Endodermal cell (in vitro differentiated cells): ENCODE data around the gene TMEM106C. TPM values are rescaled to one million over a fixed set of nuclear protein-coding genes. Genes with fewer than 3 reads are reported as not detected.

Source experiments
- DNase-seq: peaks from one replicate; pipeline ENCODE4 v3.0.0-alpha.2; 2017
- H3K27ac ChIP-seq: 2 replicates; pipeline ENCODE4 v1.5.1; 2013; ENCODE audit warnings: mild to moderate bottlenecking, low read depth, low read length, moderate library complexity
- H3K27me3 ChIP-seq: 2 replicates; pipeline ENCODE4 v1.6.1; 2013; ENCODE audit warnings: mild to moderate bottlenecking, low read length, moderate library complexity; ENCODE audit not compliant: insufficient read depth, control insufficient read depth, poor library complexity, severe bottlenecking
- H3K36me3 ChIP-seq: 2 replicates; pipeline ENCODE4 v1.7.0; 2013; ENCODE audit warnings: mild to moderate bottlenecking, low read length, moderate library complexity; ENCODE audit not compliant: control insufficient read depth, insufficient read depth
- H3K4me1 ChIP-seq: one replicate; pipeline ENCODE4 v1.7.0; 2013; ENCODE audit warnings: low read length; ENCODE audit not compliant: control insufficient read depth, insufficient read depth
- H3K4me3 ChIP-seq: 2 replicates; pipeline ENCODE4 v1.5.1; 2013; ENCODE audit warnings: mild to moderate bottlenecking, low read length, moderate library complexity
- H3K9ac ChIP-seq: 2 replicates; pipeline ENCODE4 v1.6.1; 2013; ENCODE audit warnings: mild to moderate bottlenecking, low read length, moderate library complexity; ENCODE audit not compliant: poor library complexity, severe bottlenecking; ENCODE audit errors: extremely low read depth
- H3K9me3 ChIP-seq: 2 replicates; pipeline ENCODE4 v1.6.1; 2013; ENCODE audit warnings: mild to moderate bottlenecking, low read length, moderate library complexity; ENCODE audit not compliant: control insufficient read depth
- H3K27ac Mint-ChIP-seq: 2 replicates; pipeline ENCODE4 v1.8.0; 2020; ENCODE audit warnings: mixed read lengths
- H3K27me3 Mint-ChIP-seq: 2 replicates; pipeline ENCODE4 v1.8.0; 2021; ENCODE audit warnings: mild to moderate bottlenecking, mixed read lengths; ENCODE audit not compliant: insufficient read depth
- H3K36me3 Mint-ChIP-seq: 2 replicates; pipeline ENCODE4 v1.8.0; 2020; ENCODE audit warnings: low read depth, mixed read lengths
- H3K4me1 Mint-ChIP-seq: 2 replicates; pipeline ENCODE4 v1.8.0; 2020; ENCODE audit warnings: mixed read lengths
- H3K4me3 Mint-ChIP-seq: 2 replicates; pipeline ENCODE4 v1.8.0; 2020; ENCODE audit warnings: mild to moderate bottlenecking, moderate library complexity, mixed read lengths
- H3K9me3 Mint-ChIP-seq: 2 replicates; pipeline ENCODE4 v1.8.0; 2020; ENCODE audit warnings: mild to moderate bottlenecking, mixed read lengths
- WGBS, 2 experiments: methylation state at CpG; one replicate each; pipeline versions ENCODE4 v1.1.5 to v1.1.7; 2013; ENCODE audit warnings: missing lambda C conversion rate in 2 of 2, mixed read lengths in 1 of 2; ENCODE audit not compliant: insufficient coverage in 1 of 2, insufficient read length in 1 of 2; 5-methylcytosine and 5-hydroxymethylcytosine counted together
- total RNA-seq, 2 donors: library from RNA; stranded (reverse); fragmentation: NEBNext Ultra II Directional in 1 of 2; extraction: Animal tissue kit (Norgen Biotek cat#: 25700) in 1 of 2; gene quantifications; 2 replicates in 1 of 2; 3 replicates in 1 of 2; pipeline ENCODE4 v1.2.1, GENCODE V29; 2021
- TF ChIP-seq, protein P1 (sequence below): fragments of 200-600 bp; sonication (generic); conservative IDR thresholded peaks from 2 replicates; pipeline ENCODE4 v1.5.0; 2021; ENCODE audit warnings: antibody characterized with exemption, mild to moderate bottlenecking

Gene TMEM106C
- total RNA-seq, 2 donors from 2014 or later = 17.3 to 61.6 TPM

- peaks cover 47% of the 10 kb centered on the region for H3K27me3 Mint-ChIP-seq
- DNase-seq = peak; percentile 50
- H3K4me3 Mint-ChIP-seq = no peak overlapping the region
- Histone ChIP-seq H3K27ac (no peak overlapping the region), H3K9ac (no peak overlapping the region), H3K9me3 (no peaks in the 10 kb centered on the region), H3K27me3 (peaks cover 56% of the 10 kb centered on the region), H3K36me3 (no peaks in the 10 kb centered on the region), H3K4me1 (no peaks in the 10 kb centered on the region), H3K4me3 (no peak overlapping the region)
- 81 to 82% methylated on average over 9 of the region's 9 CpGs for WGBS, 2 experiments
- TF ChIP-seq, protein P1, sequence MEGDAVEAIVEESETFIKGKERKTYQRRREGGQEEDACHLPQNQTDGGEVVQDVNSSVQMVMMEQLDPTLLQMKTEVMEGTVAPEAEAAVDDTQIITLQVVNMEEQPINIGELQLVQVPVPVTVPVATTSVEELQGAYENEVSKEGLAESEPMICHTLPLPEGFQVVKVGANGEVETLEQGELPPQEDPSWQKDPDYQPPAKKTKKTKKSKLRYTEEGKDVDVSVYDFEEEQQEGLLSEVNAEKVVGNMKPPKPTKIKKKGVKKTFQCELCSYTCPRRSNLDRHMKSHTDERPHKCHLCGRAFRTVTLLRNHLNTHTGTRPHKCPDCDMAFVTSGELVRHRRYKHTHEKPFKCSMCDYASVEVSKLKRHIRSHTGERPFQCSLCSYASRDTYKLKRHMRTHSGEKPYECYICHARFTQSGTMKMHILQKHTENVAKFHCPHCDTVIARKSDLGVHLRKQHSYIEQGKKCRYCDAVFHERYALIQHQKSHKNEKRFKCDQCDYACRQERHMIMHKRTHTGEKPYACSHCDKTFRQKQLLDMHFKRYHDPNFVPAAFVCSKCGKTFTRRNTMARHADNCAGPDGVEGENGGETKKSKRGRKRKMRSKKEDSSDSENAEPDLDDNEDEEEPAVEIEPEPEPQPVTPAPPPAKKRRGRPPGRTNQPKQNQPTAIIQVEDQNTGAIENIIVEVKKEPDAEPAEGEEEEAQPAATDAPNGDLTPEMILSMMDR = no peak
- no peaks in the 10 kb centered on the region for H3K4me1 Mint-ChIP-seq
- H3K9me3 Mint-ChIP-seq = no peaks in the 10 kb centered on the region
- H3K36me3 Mint-ChIP-seq = no peaks in the 10 kb centered on the region
- H3K27ac Mint-ChIP-seq = no peak overlapping the region
Measured at GRCh38 chr12:47935184-47935583, 28.2 kb upstream of the TMEM106C start.

- no peaks in the 10 kb centered on the region for H3K9me3 ChIP-seq
- peak; percentile 22 for DNase-seq
- H3K27me3 Mint-ChIP-seq = peaks cover 46% of the 10 kb centered on the region
- no peaks in the 10 kb centered on the region for H3K4me1 ChIP-seq
- no peaks in the 10 kb centered on the region for H3K9me3 Mint-ChIP-seq
- peaks cover 69% of the 10 kb centered on the region for H3K27me3 ChIP-seq
- H3K36me3 Mint-ChIP-seq = no peaks in the 10 kb centered on the region
- no peaks in the 10 kb centered on the region for H3K4me1 Mint-ChIP-seq
- H3K4me3 Mint-ChIP-seq = no peak overlapping the region
- TF ChIP-seq, protein P1 = no peak
- H3K9ac ChIP-seq = no peak overlapping the region
- H3K27ac Mint-ChIP-seq = no peak overlapping the region
- H3K27ac ChIP-seq = no peak overlapping the region
- 78 to 91% methylated on average over 1 of the region's 1 CpG for WGBS, 2 experiments
- H3K4me3 ChIP-seq = no peak overlapping the region
- H3K36me3 ChIP-seq = no peaks in the 10 kb centered on the region
Measured at GRCh38 chr12:47938093-47938492, 25.3 kb upstream of the TMEM106C start.

- H3K9me3 Mint-ChIP-seq = no peaks in the 10 kb centered on the region
- DNase-seq = no peak
- TF ChIP-seq, protein P1 = no peak
- peaks cover 45% of the 10 kb centered on the region for H3K27me3 Mint-ChIP-seq
- WGBS, 2 experiments = 86 to 92% methylated on average over 1 to 4 of the region's 4 CpGs
- H3K9me3 ChIP-seq = no peaks in the 10 kb centered on the region
- H3K27ac Mint-ChIP-seq = no peak overlapping the region
- H3K9ac ChIP-seq = no peak overlapping the region
- no peak overlapping the region for H3K4me3 ChIP-seq
- no peaks in the 10 kb centered on the region for H3K4me1 ChIP-seq
- no peak overlapping the region for H3K4me3 Mint-ChIP-seq
- H3K36me3 Mint-ChIP-seq = no peaks in the 10 kb centered on the region
- H3K27ac ChIP-seq = no peak overlapping the region
- no peaks in the 10 kb centered on the region for H3K36me3 ChIP-seq
- H3K4me1 Mint-ChIP-seq = no peaks in the 10 kb centered on the region
- H3K27me3 ChIP-seq = peaks cover 72% of the 10 kb centered on the region
Measured at GRCh38 chr12:47938594-47938993, 24.8 kb upstream of the TMEM106C start.
